GM18502 (cell line): Measurements from ENCODE around the gene APLF.
"Not testable (repeated sequence)": the region's sequence is repeated elsewhere in the genome, so short reads cannot be mapped to it uniquely, and the experiment has no call there.

Experiments used
- ATAC-seq: cut with Tn5 transposase; IDR thresholded peaks from one replicate; pipeline ENCODE4 v1.9.1; 2021; ENCODE audit warnings: mild to moderate bottlenecking; ENCODE audit not compliant: unreplicated experiment, poor library complexity

Gene APLF

DNA sequence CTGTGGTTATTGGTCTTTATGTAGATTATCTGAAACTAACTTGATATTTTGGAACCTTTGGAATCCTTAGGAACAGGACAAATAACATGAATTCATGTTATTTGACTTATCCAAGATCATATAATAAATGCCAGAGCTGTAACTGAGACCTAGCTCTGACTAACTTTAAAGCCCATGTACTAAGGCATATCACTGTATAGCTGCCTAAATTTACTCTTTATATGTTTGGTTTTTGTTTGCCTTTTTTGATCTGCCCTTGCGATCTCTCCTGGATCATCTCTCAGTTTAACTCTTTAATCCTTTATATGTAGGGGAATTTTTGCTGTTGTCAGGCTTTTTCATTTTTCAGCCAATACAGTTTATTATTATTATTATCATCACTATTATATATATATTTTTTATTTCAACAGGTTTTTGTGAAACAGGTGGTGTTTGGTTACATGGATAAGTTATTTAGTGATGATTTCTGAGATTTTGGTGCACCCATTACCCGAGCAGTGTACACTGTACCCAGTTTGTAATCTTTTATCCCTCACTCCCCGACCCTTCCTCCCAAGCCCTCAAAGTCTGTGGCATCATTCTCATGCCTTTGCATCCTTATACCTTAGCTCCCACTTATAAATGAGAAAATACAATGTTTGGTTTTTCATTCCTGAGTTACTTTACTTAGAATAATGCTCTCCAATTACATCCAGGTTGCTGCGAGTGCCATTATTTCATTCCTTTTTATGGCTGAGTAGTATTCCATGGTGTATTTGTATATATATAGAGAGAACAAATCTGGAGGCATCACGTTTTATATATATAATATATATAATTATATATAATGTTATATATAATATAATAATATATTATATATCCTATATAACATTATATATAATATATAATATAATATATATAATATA is 48.9 kb downstream of the APLF start:
- no peak for ATAC-seq

DNA sequence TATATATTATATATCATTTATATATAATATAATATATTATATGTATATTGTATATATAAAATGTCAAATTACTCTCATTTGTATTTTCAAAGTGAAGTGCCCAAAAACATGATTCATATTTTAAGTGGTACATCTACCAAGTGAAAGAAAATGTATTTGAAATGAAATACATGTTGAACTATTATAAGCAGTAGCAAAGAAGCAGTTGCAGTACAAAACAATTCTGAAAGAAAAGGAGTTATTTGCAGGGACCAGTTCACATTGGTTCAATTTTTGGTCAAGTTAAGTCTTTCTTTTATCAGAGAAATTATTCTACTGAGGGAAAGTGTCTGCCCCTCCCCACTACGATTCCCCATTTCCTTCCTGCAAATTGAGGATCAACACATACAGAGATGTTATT is 51.9 kb downstream of the APLF start:
- ATAC-seq: no peak

DNA sequence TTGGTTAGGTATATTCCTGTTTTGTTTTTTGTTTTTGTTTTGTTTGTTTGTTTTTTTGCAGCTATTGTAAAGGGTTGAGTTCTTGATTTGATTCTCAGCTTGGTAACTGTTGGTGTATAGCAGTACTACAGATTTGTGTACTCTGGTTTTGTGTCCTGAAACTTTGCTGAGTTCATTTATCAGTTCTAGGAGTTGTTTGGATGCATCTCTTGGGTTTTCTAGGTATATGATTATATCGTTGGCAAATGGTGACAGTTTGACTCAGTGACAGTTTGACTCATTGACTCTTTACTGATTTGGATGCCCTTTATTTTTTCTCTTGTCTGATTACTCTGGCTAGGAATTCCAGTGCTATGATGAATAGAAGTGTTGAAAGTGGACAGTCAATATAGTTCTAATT is 53.7 kb downstream of the APLF start:
- ATAC-seq: no peak

DNA sequence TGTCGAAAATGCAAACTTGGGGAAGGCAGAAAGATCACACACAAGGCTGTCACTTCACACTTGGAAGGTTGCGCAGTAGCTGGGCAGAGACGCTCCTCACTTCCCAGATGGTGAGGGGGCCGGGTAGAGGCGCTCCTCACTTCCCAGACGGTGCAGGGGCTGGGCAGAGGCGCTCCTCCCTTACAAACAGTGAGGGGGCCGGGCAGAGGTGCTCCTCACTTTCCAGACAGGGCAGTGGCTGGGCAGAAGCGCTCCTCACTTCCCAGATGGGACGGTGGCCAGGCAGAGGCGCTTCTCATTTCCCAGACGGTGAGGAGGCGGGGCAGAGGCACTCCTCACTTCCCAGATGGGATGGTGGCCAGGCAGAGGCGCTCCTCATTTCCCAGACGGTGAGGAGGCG is 59.6 kb downstream of the APLF start:
- not testable (repeated sequence) for ATAC-seq

- ATAC-seq: not testable (repeated sequence)
These were observed 60.1 kb downstream of the APLF start for GRCh38 chr2:68527343-68528081.

DNA sequence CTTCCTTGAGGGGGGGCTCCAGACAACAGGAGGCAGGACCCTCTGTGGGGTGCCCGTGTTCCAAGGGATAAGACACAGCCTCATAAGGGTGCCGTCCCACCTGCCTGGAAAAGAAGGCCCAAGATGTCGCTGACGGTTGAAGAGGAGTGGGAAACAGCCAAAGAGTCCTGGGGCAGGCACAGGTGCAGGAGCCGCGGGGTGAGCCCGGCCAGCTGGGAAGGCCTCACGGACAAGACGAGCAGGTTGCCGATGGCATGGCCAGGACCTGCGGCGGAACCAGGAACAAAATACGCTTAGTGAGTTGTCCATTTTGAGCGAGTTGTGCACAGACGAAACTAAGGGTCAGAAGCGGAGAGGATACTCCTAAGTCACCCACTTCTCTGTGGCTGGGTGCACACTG is 61.8 kb downstream of the APLF start:
- not testable (repeated sequence) for ATAC-seq

DNA sequence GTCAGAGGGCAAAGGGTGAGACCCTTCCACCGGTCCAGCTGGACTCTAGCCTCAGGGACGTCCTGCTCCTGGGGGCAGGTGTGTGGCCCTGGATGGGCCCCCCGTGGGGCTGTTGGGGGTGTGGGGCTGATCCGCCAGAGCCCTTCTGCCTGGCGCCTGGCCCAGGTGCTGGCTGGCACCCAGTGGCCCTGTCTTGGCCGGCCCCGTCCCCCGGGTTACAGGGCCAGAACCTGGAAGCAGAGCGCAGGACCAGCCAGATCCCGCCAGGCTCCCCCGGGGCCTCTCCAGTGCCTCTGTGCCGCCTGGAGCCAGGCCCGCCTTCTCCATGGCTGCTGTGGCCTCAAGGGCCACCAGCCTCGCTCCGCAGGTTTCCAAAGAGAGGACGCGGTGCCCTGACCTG is 62.3 kb downstream of the APLF start:
- ATAC-seq: not testable (repeated sequence)

DNA sequence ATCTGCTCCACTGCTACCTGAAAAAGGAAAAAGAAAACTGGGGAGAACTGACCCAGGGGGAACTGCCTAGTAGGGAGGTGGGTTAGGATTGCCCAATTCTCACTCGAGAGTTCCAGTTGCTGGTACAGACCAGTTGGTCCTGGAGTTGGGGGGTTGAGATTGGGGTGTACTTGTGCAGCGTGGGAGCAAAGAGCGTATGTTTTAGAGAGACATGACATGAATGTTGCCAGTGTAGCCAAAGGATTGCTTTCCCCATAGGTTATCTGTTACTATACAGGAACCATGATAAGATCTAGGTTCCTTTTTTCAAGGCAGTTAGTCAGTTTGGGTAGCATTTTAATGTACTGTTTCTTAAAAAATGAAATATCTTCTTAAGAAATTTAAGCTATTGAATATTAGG is 68.6 kb downstream of the APLF start:
- ATAC-seq: no peak

- no peak for ATAC-seq
These were observed 69.6 kb downstream of the APLF start for GRCh38 chr2:68537011-68537410.

DNA sequence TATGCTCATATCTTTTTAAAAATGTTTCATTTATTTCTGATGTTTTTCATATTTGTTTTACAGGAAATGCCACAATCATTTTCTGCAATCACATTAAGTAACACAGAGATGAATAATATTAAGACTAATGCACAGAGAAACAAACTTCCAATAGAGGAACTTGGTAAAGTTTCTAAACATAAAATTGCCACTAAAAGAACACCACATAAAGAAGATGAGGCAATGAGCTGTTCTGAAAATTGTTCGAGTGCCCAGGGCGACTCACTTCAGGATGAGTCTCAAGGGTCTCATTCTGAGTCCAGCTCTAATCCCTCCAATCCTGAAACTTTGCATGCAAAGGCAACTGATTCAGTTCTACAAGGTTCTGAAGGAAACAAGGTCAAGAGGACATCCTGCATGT is 70.4 kb downstream of the APLF start:
- no peak for ATAC-seq

GRCh38 chr2:68544811-68545210 is 77.4 kb downstream of the APLF start:
- no peak for ATAC-seq

DNA sequence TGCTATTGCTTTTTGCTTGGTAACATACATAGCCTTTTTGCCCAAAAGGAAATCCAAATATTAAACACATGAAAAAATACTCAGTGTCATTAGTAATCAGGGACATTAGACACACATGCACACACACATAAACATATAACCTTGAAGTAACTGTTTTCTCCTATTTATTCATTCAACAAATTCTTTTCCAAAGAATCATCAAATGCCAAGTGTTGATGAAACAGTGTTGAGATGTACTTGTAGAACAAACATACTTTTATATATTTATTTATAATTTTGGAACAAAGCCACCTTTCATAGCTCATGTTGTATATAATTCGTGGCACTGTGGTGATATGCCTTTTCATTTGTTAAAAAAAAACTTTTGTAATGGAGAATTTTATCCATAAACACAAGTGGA is 81.0 kb downstream of the APLF start:
- no peak for ATAC-seq

DNA sequence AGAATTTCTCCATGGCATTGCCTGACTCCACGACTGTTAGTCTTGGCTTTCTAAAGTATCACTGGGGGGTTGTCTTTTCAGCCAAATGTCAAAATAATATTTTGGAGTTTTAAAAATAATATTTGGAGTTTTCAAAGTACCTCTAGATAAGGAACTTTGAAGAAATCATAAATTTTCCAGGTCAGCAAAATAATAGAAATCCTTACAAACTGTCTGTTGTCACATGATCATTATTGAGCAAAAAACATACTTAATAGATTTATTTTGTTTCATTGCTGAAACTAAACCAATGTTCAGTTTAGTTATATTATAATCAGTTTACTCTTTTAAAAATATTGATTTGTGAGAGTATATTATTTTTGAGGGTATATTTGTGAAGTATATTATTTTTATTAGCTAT is 85.7 kb downstream of the APLF start:
- no peak for ATAC-seq

- not testable (repeated sequence) for ATAC-seq
These were observed 88.2 kb downstream of the APLF start for GRCh38 chr2:68555425-68556206.

GRCh38 chr2:68556381-68556780 is 89.0 kb downstream of the APLF start:
- no peak for ATAC-seq

GRCh38 chr2:68558576-68558975 is 91.2 kb downstream of the APLF start:
- no peak for ATAC-seq

DNA sequence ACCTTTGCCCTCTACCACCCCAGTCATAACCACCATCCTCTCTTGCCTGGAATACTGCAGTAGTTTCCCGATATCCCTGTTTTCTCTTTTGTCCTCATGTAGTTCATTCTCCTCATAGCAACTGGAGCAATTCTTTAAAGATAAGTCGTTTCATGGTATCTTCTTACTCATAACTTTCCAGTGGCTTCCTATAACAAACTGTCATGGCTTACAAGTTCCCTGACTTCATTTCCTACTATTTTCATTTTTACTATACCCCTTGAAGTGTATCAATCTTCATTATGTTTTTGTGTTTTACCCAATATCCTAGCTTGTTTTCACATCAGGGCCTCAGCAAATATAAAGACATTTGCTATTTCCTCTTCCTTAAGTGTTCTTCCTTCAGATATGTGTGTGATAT is 92.3 kb downstream of the APLF start:
- ATAC-seq: no peak

- no peak for ATAC-seq
These were observed 93.2 kb downstream of the APLF start for GRCh38 chr2:68560545-68560944.

GRCh38 chr2:68561372-68561771 is 94.0 kb downstream of the APLF start:
- no peak for ATAC-seq

DNA sequence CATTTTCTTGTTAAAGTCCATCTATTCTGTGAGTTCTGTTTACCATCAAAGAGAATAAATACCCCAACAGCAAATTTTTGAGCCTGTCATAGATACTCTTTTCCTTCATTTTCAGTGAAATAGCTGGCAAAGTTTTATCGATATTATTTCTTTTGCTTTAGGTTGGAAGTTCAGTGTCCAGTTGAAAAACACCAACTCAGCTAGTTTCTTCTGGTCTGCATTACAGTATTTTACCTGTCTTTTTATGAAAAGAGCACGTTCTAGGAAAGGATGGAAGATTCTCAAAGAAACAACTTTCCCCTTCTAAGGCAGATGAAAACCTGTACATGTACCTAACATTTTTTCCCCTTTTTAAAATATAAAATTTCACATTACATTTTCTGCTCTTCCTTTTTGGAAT is 95.5 kb downstream of the APLF start:
- ATAC-seq: no peak

GRCh38 chr2:68564426-68564825 is 97.0 kb downstream of the APLF start:
- ATAC-seq: no peak
